OCI-LY7 (cell line): ENCODE results near the gene REEP3.

ENCODE experiments used
- CTCF ChIP-seq: fragments of 200-600 bp; sonication (generic); conservative IDR thresholded peaks from 2 replicates; pipeline ENCODE4 v1.5.1; 2014; ENCODE audit warnings: mild to moderate bottlenecking, antibody characterized with exemption, low read length, moderate library complexity, mixed read lengths
- EZH2phosphoT487 ChIP-seq: fragments of 200-600 bp; sonication (generic); IDR thresholded peaks from 2 replicates; pipeline ENCODE4 v1.6.1; 2018; ENCODE audit warnings: low read depth, borderline replicate concordance, mild to moderate bottlenecking, mixed run types, antibody characterized with exemption, low read length, moderate library complexity, mixed read lengths

- no peak for TF ChIP-seq CTCF
- no peak for TF ChIP-seq EZH2phosphoT487
Observed at GRCh38 chr10:63478564-63478963, 42.6 kb upstream of the REEP3 start.
